DOHH2 (cell line): ENCODE data around the gene EYA4.

Experiments
- EZH2phosphoT487 ChIP-seq: fragments of 200-600 bp; sonication (generic); IDR thresholded peaks from 2 replicates; pipeline ENCODE4 v1.6.1; 2017; ENCODE audit warnings: borderline replicate concordance, mild to moderate bottlenecking, antibody characterized with exemption, low read length, moderate library complexity, mixed read lengths
- TF ChIP-seq, protein P1 (sequence below): fragments of 200-600 bp; sonication (generic); IDR thresholded peaks from one replicate; pipeline ENCODE4 v1.5.1; 2014; ENCODE audit warnings: antibody characterized with exemption, mild to moderate bottlenecking, low read depth, low read length; ENCODE audit not compliant: poor library complexity, severe bottlenecking

DNA sequence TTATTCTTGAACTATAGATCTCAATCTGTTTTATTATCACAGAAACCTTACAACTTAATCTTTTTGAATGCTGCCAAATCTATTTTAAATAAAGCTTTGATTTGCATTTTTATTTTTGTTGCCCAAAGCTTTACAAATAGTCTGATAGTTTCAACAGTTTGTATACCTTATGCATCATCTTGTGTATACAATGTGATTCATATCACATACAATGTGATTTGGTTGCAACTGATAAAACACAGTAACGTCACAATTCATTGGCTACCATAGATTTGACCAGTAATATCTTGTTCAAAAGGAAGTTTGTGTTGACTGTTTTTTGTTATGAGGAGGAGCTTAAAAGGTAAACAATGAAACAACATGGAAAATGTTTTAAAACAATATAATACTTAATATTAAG is 110.9 kb downstream of the EYA4 start:
- TF ChIP-seq, protein P1, sequence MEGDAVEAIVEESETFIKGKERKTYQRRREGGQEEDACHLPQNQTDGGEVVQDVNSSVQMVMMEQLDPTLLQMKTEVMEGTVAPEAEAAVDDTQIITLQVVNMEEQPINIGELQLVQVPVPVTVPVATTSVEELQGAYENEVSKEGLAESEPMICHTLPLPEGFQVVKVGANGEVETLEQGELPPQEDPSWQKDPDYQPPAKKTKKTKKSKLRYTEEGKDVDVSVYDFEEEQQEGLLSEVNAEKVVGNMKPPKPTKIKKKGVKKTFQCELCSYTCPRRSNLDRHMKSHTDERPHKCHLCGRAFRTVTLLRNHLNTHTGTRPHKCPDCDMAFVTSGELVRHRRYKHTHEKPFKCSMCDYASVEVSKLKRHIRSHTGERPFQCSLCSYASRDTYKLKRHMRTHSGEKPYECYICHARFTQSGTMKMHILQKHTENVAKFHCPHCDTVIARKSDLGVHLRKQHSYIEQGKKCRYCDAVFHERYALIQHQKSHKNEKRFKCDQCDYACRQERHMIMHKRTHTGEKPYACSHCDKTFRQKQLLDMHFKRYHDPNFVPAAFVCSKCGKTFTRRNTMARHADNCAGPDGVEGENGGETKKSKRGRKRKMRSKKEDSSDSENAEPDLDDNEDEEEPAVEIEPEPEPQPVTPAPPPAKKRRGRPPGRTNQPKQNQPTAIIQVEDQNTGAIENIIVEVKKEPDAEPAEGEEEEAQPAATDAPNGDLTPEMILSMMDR: no peak
- TF ChIP-seq EZH2phosphoT487: no peak
